ENCODE measurements around the gene LAIR2. TPM values are rescaled to one million over a fixed set of nuclear protein-coding genes. Genes with fewer than 3 reads are reported as not detected.

LAIR2 gene
- total RNA-seq, 1 donor from 2014 or later: not detected

DNA sequence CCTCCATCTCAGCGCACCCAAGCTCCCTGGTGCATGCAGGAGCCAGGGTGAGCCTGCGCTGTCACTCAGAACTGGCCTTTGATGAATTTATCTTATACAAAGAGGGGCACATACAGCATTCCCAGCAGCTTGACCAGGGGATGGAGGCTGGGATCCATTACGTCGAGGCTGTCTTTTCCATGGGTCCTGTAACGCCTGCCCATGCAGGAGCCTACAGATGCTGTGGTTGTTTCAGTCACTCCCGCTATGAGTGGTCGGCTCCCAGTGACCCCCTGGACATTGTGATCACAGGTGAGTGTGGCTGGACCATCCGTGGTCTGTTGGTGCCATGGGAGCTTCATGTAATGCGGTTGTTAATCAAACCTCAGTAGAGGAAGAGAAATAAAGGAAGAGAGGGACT, 33.0 kb downstream of the LAIR2 start:
- no peak for DNase-seq

GRCh38 chr19:54536956-54537355, 34.3 kb downstream of the LAIR2 start:
- no peak for DNase-seq

DNA sequence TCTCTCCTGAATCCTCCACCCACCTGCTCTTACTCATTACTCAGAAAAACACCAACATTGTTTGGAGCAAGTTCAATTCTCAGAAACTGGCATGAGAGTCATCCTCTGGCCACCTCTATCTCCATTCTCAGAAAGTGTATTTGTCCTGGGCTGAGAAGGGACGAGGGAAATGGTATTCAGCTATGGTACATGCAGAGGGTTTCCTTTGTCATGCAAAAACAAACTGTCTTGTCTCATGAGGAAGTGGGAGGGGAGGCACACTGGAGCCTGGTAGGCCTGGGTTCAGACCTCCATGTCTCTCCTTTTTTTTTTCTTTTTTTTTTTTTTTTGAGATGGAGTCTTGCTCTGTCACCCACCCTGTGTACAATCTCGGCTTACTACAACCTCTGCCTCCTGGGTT, 39.1 kb downstream of the LAIR2 start:
- no peak for DNase-seq

DNA sequence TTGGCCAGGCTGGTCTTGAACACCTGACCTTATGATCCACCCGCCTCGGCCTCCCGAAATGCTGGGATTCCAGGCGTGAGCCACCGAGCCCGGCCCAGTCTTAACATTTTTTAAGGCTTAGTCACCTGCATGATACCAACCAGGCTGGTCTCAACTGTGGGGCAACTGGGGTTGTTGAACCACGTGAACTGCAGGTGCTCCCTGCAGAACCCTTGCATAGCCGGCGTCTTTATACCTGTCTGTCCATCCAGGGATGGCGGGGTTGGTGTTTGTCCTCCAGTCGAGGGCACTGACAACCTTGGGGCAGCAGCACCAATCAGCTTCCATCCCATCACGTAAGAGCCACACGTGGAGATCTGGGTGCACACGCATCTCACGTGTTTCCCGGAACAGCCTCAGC, 46.2 kb downstream of the LAIR2 start:
- no peak for DNase-seq

DNA sequence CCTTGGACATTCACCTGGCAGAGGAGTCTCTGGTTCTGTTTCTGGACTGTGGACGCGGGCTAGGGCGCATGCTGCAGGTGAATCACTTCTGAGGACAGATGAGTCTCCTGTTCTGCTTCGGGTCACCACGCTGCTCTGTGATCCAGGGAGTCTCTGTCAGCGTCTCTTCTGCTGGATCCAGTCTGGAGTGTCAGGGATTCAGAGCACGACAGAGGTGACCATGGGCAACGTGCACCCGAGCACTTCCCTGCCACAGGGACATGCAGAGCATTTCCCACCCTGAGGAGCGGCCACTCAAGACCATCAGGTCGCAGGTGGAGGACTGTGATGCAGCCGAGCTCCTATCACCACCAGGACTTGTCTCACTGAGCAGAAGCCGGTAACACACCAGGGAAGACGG, 46.6 kb downstream of the LAIR2 start:
- no peak for DNase-seq

DNA sequence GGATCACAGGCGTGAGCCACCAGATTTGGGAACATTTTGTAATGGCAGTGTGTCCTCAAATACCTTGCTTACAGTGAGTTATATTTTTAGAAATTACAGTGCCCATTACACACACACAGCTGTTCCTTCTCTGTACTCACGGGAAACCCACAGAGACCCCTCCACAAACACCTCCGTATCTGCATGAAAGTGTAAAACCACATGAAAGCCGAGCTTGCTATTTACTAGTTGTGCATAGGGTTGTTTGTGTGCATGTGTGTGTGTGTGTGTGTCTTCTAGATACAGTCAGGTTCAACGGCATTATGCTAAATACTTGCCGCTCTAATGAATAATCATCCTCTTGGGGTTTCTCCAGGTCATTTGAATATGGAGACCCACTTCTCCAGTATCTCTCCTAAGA, 48.7 kb downstream of the LAIR2 start:
- DNase-seq: no peak

- DNase-seq: no peak
Observed at GRCh38 chr19:54551950-54552912, 49.6 kb downstream of the LAIR2 start.

DNA sequence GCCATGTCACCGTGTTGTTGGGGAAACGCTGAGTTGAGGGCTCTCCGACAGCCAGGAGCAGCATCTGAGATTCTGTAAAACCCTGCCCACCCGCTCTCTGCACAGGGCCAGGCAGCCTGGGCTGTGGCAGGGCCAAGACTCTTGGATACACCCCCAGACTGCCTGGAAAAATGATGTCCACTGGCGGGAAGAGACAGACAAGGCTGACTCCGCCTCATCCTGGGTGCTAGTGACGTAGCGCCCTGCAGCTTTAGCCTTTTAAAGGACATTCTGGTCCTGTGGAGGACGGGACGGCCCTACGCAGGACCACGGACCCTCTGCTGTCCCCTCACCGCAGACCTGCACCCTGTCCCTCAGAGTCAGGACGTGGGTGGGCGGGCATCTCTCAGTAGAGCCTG, 50.3 kb downstream of the LAIR2 start:
- DNase-seq: no peak

GRCh38 chr19:54554006-54554405, 51.4 kb downstream of the LAIR2 start:
- DNase-seq: no peak

DNA sequence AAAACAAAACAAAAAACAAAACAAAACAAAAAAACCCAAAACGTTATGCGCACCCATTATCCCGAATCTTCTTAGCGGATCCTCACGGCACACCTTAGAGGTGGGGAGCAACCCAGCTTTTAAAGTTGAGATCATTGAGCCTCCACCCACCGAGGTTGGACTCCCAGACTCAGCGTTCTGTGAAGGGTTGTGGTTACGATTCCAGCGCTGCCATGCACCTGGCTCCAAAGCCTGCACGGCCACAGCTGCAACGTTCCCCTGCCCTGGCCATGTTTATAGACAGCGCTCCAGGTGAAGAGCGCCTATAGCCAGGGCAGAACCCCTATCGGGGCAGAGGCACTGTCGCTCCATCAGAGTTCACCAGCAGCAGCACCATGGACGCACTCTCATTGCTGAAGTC, 52.3 kb downstream of the LAIR2 start:
- no peak for DNase-seq

DNA sequence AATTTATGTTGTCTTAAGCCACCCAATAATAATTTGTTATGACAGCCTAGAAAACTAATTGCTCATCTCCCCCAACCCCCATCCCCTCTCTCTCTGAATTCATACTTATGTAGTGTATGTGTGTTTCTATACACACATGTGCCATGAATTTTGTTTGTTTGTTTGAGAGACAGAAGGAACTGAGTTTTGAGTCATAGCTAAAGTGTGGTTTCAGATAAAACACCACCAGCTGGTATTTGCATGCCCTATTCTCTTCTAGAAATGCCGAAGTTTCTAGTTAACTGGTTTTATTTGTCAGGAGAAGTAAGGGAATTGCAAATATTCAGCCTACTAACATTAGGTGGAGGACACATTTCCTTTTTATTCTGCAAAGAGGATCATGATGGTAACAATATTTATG, 53.6 kb downstream of the LAIR2 start:
- no peak for DNase-seq

DNA sequence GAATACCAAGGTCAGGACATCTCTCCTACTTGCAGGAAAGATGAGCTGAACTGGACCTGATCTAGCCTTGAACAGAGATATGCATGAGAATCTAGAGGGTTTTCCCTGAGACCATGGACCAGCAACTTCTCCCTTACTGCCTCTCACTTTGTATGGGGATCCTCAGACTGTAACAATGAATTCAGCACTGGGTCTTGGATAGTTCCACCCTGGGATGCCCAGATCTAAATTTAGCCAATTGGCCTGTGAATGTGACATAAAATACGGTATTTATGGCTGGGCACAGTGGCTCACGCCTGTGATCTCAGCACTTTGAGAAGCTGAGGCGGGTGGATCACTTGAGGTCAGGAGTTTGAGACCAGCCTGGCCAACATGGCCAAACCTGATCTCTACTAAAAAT, 55.7 kb downstream of the LAIR2 start:
- no peak for DNase-seq

Small RNA genes within 50 kb of the gene (small RNA-seq; reads per million reads assigned to genes)
- not detected for gene AC245036.2 (ENCODE audit: low replicate concordance)

Other genes starting within 250 kb of the LAIR2 start
- 4.1 TPM for gene LILRB5, start 245.6 kb upstream of the LAIR2 start, total RNA-seq
- 1.5 TPM for gene LILRB2, start 221.7 kb upstream of the LAIR2 start, total RNA-seq
- gene LILRA5, start 189.7 kb upstream of the LAIR2 start, total RNA-seq: 3.9 TPM
- not detected for gene LILRA4, start 163.7 kb upstream of the LAIR2 start, total RNA-seq
- 11.5 TPM for gene LAIR1, start 137.9 kb upstream of the LAIR2 start, total RNA-seq
- gene TTYH1, start 87.4 kb upstream of the LAIR2 start, total RNA-seq: 9.2 TPM
- gene LENG8, start 53.6 kb upstream of the LAIR2 start, total RNA-seq: 48.5 TPM
- 1.7 TPM for gene LENG9, start 39.1 kb upstream of the LAIR2 start, total RNA-seq
- 19.0 TPM for gene CDC42EP5, start 29.5 kb upstream of the LAIR2 start, total RNA-seq
- gene LILRA2, start 71.0 kb downstream of the LAIR2 start, total RNA-seq: 1.1 TPM
- not detected for gene LILRA1, start 90.8 kb downstream of the LAIR2 start, total RNA-seq
- gene LILRB1, start 127.7 kb downstream of the LAIR2 start, total RNA-seq: 0.49 TPM
- gene LILRB4, start 160.2 kb downstream of the LAIR2 start, total RNA-seq: 0.49 TPM
- gene KIR3DL3, start 221.6 kb downstream of the LAIR2 start, total RNA-seq: not detected
- not detected for gene KIR2DL3, start 235.7 kb downstream of the LAIR2 start, total RNA-seq